Measurements from ENCODE around the gene GRIN2A. TPM values are rescaled to one million over a fixed set of nuclear protein-coding genes. Genes with fewer than 3 reads are reported as not detected.

GRIN2A gene
- total RNA-seq, 1 experiment from 2014 or later = not detected

DNA sequence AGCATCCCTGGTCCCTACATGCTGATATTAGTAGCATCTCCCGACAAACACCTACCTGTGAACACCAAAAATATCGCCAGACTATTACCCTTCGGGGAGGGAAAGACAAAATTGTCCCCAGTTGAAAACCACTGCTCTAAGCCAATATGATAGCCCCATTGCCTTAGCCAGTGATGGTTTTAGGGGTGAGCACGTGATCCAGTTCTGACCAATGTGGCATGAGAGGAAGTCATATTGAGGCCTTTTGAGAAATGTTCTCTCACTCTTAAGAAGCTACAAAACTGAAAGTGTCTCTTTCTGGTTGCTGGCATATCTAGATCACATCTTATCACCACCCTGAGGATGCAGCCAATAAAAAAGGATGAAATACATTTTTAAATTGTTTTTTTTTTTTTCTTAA is 136.3 kb downstream of the GRIN2A start:
- BruUV-seq (replicated peaks) = no TSS peak

DNA sequence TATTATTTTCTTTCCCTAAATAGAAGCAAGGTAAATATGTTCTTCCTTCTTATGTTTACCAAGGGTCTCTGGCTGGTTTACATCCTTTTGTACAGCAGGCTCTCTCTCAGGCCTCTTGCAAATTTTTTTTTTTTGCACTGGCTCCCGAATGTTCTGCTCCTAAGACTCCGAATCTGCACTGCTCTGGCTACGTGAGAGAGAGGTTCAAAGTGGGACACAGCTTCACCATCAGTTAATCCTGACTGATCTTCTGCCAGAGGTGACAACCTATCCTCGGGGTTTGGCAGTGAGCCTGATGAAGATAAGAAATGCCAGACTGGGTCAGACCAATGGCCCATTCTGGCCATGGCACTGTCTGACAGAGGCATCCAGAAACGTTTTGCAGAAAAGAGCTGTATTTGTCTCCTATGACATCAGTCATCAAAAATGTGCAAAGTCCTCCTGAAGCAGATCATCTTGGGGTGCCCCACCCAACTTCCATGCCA is 136.9 kb downstream of the GRIN2A start:
- no peaks in the 10 kb centered on the region for H3K4me1 Mint-ChIP-seq (ENCODE audit: insufficient read depth, unreplicated experiment)
- DNase-seq (ENCODE audit: unreplicated experiment) = no peak
- ChIA-PET POLR2A (no interaction called here), CTCF (no interaction called here)
- peaks cover 32% of the 10 kb centered on the region for H3K9me3 Mint-ChIP-seq (ENCODE audit: unreplicated experiment)
- TF ChIP-seq, protein P1, sequence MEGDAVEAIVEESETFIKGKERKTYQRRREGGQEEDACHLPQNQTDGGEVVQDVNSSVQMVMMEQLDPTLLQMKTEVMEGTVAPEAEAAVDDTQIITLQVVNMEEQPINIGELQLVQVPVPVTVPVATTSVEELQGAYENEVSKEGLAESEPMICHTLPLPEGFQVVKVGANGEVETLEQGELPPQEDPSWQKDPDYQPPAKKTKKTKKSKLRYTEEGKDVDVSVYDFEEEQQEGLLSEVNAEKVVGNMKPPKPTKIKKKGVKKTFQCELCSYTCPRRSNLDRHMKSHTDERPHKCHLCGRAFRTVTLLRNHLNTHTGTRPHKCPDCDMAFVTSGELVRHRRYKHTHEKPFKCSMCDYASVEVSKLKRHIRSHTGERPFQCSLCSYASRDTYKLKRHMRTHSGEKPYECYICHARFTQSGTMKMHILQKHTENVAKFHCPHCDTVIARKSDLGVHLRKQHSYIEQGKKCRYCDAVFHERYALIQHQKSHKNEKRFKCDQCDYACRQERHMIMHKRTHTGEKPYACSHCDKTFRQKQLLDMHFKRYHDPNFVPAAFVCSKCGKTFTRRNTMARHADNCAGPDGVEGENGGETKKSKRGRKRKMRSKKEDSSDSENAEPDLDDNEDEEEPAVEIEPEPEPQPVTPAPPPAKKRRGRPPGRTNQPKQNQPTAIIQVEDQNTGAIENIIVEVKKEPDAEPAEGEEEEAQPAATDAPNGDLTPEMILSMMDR (IDR thresholded peaks at IDR 0.05; ENCODE audit: unreplicated experiment) = no peak
- no peaks in the 10 kb centered on the region for H3K36me3 Mint-ChIP-seq (ENCODE audit: insufficient read depth, unreplicated experiment)
- no TSS peak for BruUV-seq (replicated peaks)
- no peaks in the 10 kb centered on the region for H3K27me3 Mint-ChIP-seq (ENCODE audit: insufficient read depth, unreplicated experiment)
- H3K27ac Mint-ChIP-seq (ENCODE audit: low read depth, unreplicated experiment) = no peak overlapping the region
- intact Hi-C loops (cut with micrococcal nuclease) = no loop called here
- H3K4me3 Mint-ChIP-seq (ENCODE audit: unreplicated experiment) = no peak overlapping the region

More for the DNA sequence above, 136.3 kb downstream of the GRIN2A start:
- intact Hi-C loops (cut with micrococcal nuclease) = no loop called here
- no peaks in the 10 kb centered on the region for H3K4me1 Mint-ChIP-seq (ENCODE audit: insufficient read depth, unreplicated experiment)
- ChIA-PET POLR2A (no interaction called here), CTCF (no interaction called here)
- H3K27ac Mint-ChIP-seq (ENCODE audit: low read depth, unreplicated experiment) = no peak overlapping the region
- DNase-seq (ENCODE audit: unreplicated experiment) = no peak
- no peak overlapping the region for H3K4me3 Mint-ChIP-seq (ENCODE audit: unreplicated experiment)
- peaks cover 34% of the 10 kb centered on the region for H3K9me3 Mint-ChIP-seq (ENCODE audit: unreplicated experiment)
- H3K27me3 Mint-ChIP-seq (ENCODE audit: insufficient read depth, unreplicated experiment) = no peaks in the 10 kb centered on the region
- H3K36me3 Mint-ChIP-seq (ENCODE audit: insufficient read depth, unreplicated experiment) = no peaks in the 10 kb centered on the region
- TF ChIP-seq, protein P1 (IDR thresholded peaks at IDR 0.05; ENCODE audit: unreplicated experiment) = no peak

- ChIA-PET CTCF (no interaction called here), POLR2A (no interaction called here)
- Mint-ChIP-seq H3K4me3 (ENCODE audit: unreplicated experiment) (no peak overlapping the region), H3K4me1 (ENCODE audit: insufficient read depth, unreplicated experiment) (no peaks in the 10 kb centered on the region), H3K27me3 (ENCODE audit: insufficient read depth, unreplicated experiment) (no peaks in the 10 kb centered on the region), H3K27ac (ENCODE audit: low read depth, unreplicated experiment) (no peak overlapping the region), H3K36me3 (ENCODE audit: insufficient read depth, unreplicated experiment) (no peaks in the 10 kb centered on the region), H3K9me3 (ENCODE audit: unreplicated experiment) (peaks cover 11% of the 10 kb centered on the region)
- TF ChIP-seq, protein P1 (IDR thresholded peaks at IDR 0.05; ENCODE audit: unreplicated experiment) = no peak
- intact Hi-C loops (cut with micrococcal nuclease) = no loop called here
- no TSS peak for BruUV-seq (replicated peaks)
- no peak for DNase-seq (ENCODE audit: unreplicated experiment)
These were observed 141.8 kb downstream of the GRIN2A start for GRCh38 chr16:10040136-10041080.

GRCh38 chr16:10039220-10040096 is 142.8 kb downstream of the GRIN2A start:
- intact Hi-C loops (cut with micrococcal nuclease) = no loop called here
- Mint-ChIP-seq H3K36me3 (ENCODE audit: insufficient read depth, unreplicated experiment) (no peaks in the 10 kb centered on the region), H3K27me3 (ENCODE audit: insufficient read depth, unreplicated experiment) (no peaks in the 10 kb centered on the region), H3K4me3 (ENCODE audit: unreplicated experiment) (no peak overlapping the region), H3K27ac (ENCODE audit: low read depth, unreplicated experiment) (no peak overlapping the region), H3K4me1 (ENCODE audit: insufficient read depth, unreplicated experiment) (no peaks in the 10 kb centered on the region), H3K9me3 (ENCODE audit: unreplicated experiment) (peaks cover 14% of the 10 kb centered on the region)
- POLR2A ChIA-PET = no interaction called here
- TF ChIP-seq, protein P1 (IDR thresholded peaks at IDR 0.05; ENCODE audit: unreplicated experiment) = no peak
- BruUV-seq (replicated peaks) = no TSS peak
- CTCF ChIA-PET = no interaction called here
- no peak for DNase-seq (ENCODE audit: unreplicated experiment)

Data from MCF 10A (cell line).